HK-2 (cell line): Measurements from ENCODE around the gene DLG1.

Experiments used
- DNase-seq: peaks from one replicate; pipeline ENCODE4 v3.0.0-alpha.2; 2018; ENCODE audit not compliant: unreplicated experiment

Gene DLG1

GRCh38 chr3:197014942-197015575 is 283.4 kb downstream of the DLG1 start:
- no peak for DNase-seq

GRCh38 chr3:197014024-197014423 is 284.4 kb downstream of the DLG1 start:
- DNase-seq, result no peak

GRCh38 chr3:197012540-197012883 is 285.9 kb downstream of the DLG1 start:
- no peak for DNase-seq

GRCh38 chr3:197011780-197012539 is 286.5 kb downstream of the DLG1 start:
- no peak for DNase-seq

GRCh38 chr3:197010556-197011351 is 287.7 kb downstream of the DLG1 start:
- no peak for DNase-seq

- no peak for DNase-seq
Measured at GRCh38 chr3:197009532-197010019, 288.8 kb downstream of the DLG1 start.

- DNase-seq, result no peak
Measured at GRCh38 chr3:197008436-197009209, 289.8 kb downstream of the DLG1 start.

GRCh38 chr3:197007953-197008352 is 290.5 kb downstream of the DLG1 start:
- DNase-seq, result no peak

- DNase-seq, result no peak
Measured at GRCh38 chr3:197007296-197007940, 291.0 kb downstream of the DLG1 start.

- DNase-seq, result no peak
Measured at GRCh38 chr3:197006860-197007259, 291.6 kb downstream of the DLG1 start.

GRCh38 chr3:197006446-197006845 is 292.0 kb downstream of the DLG1 start:
- no peak for DNase-seq

- DNase-seq, result no peak
Measured at GRCh38 chr3:197003461-197004385, 294.7 kb downstream of the DLG1 start.

GRCh38 chr3:197002701-197003454 is 295.5 kb downstream of the DLG1 start:
- DNase-seq, result peak; percentile 93

- no peak for DNase-seq
Measured at GRCh38 chr3:197001972-197002700, 296.3 kb downstream of the DLG1 start.

GRCh38 chr3:197001106-197001971 is 297.1 kb downstream of the DLG1 start:
- DNase-seq, result no peak

GRCh38 chr3:197000211-197000610 is 298.2 kb downstream of the DLG1 start:
- DNase-seq, result no peak

- no peak for DNase-seq
Measured at GRCh38 chr3:196998966-196999760, 299.2 kb downstream of the DLG1 start.
